C4-2B (cell line): Measurements from ENCODE around the gene CNTD1.

Source experiments
- H3K27ac ChIP-seq: fragments of 450-650 bp; 2 replicates; pipeline ENCODE4 v1.5.1; 2017
- ZFX ChIP-seq: fragments of 450-650 bp; IDR thresholded peaks from 2 replicates; pipeline ENCODE4 v1.6.1; 2017
- TF ChIP-seq, protein P1 (sequence below): fragments of 450-650 bp; conservative IDR thresholded peaks from 2 replicates; pipeline ENCODE4 v1.5.1; 2017; ENCODE audit warnings: mild to moderate bottlenecking

The CNTD1 gene

DNA sequence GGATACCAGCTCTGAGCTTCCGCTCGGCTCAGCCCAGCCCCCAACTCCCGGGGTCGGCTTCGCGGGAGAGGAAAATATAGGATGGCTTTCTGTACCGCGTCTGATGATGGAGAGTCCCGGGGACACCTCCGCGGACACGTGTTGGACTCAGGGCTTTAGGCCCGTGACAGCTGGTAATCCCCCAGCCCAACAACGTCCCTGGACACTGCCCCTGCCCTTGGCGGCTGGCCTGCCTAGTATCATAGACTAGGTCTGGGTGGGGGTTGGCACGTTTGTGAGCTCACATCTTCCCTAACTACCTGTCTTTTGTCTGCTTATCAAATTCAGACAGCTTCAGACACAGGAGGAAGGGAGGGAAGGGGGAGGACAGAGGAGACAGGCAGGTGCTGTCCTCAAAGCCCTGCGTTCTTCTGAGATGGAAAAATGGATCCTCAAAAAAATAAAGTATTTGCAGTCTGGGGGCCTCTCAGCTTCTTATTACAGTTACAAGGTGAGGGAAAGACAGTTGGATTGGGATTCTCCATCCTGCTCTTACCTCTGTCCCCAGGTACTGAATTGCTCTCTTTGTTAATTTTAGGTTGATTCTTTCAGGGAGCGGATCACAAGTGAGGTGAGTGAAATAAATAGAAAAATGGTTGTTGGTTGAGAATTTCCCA, 35.2 kb downstream of the CNTD1 start:
- TF ChIP-seq, protein P1, sequence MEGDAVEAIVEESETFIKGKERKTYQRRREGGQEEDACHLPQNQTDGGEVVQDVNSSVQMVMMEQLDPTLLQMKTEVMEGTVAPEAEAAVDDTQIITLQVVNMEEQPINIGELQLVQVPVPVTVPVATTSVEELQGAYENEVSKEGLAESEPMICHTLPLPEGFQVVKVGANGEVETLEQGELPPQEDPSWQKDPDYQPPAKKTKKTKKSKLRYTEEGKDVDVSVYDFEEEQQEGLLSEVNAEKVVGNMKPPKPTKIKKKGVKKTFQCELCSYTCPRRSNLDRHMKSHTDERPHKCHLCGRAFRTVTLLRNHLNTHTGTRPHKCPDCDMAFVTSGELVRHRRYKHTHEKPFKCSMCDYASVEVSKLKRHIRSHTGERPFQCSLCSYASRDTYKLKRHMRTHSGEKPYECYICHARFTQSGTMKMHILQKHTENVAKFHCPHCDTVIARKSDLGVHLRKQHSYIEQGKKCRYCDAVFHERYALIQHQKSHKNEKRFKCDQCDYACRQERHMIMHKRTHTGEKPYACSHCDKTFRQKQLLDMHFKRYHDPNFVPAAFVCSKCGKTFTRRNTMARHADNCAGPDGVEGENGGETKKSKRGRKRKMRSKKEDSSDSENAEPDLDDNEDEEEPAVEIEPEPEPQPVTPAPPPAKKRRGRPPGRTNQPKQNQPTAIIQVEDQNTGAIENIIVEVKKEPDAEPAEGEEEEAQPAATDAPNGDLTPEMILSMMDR, result no peak
- no peak for TF ChIP-seq ZFX
- H3K27ac ChIP-seq, result peak overlapping the region; percentile 91

DNA sequence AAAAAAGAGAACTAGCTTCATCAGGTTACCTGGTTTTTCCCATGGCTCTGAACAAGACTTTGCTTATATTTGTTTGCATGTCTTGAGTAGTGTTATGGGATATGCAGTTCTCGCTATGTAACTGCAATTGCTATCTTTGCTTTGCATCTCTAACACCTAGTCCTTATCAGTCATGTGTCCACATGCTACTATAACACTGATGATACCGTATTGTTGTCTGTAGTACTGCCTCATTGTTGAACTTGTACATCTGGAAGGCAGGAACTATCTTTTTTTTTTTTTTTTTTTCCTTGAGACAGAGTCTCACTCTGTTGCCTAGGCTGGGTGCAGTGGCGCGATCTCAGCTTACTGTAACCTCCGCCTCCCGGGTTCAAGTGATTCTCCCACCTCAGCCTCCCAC, 37.1 kb downstream of the CNTD1 start:
- H3K27ac ChIP-seq, result no peak overlapping the region
- TF ChIP-seq, protein P1, result no peak
- no peak for TF ChIP-seq ZFX

DNA sequence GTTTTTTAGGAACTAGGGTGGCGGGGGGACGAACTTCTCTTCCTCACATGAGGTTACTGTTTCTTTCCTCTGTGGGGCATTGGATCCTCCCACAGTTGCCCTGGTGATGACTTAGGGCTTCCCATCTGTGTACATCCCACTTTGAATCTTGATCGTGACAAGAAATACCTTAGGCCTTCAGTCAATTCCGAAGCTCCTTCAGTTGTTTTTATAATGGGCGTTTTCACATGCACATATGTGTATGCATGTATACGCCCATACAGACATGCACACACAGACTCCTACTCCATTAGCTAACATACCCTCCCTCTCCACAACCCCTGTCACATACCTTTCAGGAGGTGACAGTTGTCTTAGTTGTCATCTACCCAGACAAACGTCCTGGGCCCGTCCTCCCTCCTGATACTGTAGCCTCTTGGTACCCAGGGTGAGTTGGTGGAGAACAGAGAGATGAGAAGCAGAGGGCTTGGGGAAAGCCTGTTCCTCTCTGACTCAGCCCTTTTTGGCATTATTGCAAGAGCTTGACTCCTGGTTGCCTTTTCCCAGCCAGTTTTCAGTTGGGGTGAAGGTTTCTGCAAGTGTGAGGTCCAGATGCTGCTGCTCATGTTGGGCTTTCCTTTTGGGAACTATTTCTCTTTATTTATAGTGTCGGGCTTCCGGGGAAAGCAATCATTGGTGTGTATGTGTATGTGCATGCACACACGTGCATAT, 43.5 kb downstream of the CNTD1 start:
- TF ChIP-seq, protein P1, result no peak
- no peak for TF ChIP-seq ZFX

DNA sequence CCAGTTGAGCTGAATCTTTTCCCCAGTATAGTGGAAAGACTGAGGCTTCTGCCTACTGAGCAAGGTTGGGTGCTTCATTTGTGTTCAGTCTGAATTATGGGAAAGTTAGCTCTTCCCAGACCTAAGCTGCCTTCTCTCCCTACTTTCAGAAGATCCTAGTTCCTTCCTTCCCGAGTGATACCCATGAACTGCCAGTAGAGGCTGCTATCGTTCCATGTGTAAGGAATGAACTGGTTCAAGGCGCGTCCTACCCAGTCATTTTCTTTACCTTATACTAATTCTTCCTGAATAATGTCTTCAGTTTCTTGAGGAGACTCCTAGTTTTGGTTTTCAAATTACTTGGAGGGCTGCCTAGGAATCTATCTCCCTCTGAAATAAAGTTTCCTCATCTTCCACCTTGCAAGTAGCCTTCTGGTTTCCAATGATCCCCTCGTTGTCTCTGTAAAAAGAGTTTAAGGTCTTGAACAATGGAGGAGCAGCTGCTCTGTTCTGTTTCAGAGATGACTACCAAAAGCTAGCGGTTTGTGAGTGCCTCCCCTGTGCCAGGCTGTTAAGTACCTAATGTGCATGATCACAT, 44.8 kb downstream of the CNTD1 start:
- TF ChIP-seq, protein P1, result peak; percentile 94
- TF ChIP-seq ZFX, result no peak
- no peak overlapping the region for H3K27ac ChIP-seq

More for the DNA sequence above, 43.5 kb downstream of the CNTD1 start:
- no peak overlapping the region for H3K27ac ChIP-seq

DNA sequence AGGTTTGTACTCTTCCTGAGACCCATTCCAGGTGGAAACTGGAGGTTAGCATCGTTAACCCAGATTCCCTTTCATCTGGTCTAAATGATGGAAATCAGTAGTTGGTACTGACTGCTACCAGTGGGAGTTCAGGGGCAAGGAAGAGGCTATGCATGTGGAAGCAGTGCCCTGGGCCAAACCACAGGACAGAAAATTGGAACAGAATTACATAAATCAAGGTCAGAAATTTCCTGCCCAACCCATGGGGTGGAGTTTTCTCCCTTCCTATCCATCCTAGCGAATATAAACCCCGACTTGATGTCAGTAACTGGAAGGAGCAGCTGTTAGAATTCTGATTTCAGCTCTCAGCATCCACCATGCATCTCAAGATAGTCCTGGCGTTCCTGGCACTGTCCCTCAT, 45.6 kb downstream of the CNTD1 start, which contains the start of gene AOC2:
Gene AOC2, plus strand, starts transcription at position 310 of the 400 bp plus-strand sequence. Its CDS starts 47 bp downstream, at position 357.
- TF ChIP-seq, protein P1, result no peak
- no peak for TF ChIP-seq ZFX
- no peak within 1 kb of the TSS for H3K27ac ChIP-seq

DNA sequence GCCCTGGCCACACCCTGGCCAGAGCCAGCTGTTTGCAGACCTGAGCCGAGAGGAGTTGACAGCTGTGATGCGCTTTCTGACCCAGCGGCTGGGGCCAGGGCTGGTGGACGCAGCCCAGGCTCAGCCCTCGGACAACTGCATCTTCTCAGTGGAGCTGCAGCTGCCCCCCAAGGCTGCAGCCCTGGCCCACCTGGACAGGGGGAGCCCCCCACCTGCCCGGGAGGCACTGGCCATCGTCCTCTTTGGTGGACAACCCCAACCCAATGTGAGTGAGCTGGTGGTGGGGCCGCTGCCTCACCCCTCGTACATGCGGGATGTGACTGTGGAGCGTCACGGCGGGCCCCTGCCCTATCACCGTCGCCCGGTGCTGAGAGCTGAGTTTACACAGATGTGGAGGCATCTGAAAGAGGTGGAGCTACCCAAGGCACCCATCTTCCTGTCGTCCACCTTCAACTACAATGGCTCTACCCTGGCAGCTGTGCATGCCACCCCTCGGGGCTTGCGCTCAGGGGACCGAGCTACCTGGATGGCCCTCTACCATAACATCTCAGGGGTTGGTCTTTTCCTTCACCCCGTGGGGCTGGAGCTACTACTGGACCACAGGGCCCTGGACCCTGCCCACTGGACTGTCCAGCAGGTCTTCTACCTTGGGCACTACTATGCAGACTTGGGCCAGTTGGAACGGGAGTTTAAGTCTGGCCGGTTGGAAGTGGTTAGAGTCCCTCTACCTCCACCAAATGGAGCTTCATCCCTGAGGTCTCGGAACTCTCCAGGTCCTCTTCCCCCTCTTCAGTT, 46.3 kb downstream of the CNTD1 start:
- TF ChIP-seq, protein P1, result no peak
- TF ChIP-seq ZFX, result no peak
- H3K27ac ChIP-seq, result no peak overlapping the region
